Stimulated activated effector memory CD8-positive, alpha-beta T cell treated with anti-CD3 and anti-CD28 coated beads, Interleukin-12 subunit alpha, Interleukin-12 subunit beta, amount 100 ng/mL, for 72 hours (primary cell): Measurements from ENCODE around the gene NCCRP1.

Experiments
- ATAC-seq: fragments of 150-1000 bp; cut with Tn5 transposase; 2 replicates; pipeline ENCODE4 v1.10.0; 2021
- DNase-seq, 2 donors: peaks; one replicate each; pipeline ENCODE4 v3.0.0; 2021 to 2022; ENCODE audit warnings: low spot score in 2 of 2
- H3K27ac Mint-ChIP-seq: one replicate; pipeline ENCODE4 v1.8.0; 2022; ENCODE audit warnings: mild to moderate bottlenecking, mixed read lengths
- H3K36me3 Mint-ChIP-seq: one replicate; pipeline ENCODE4 v1.8.0; 2022; ENCODE audit warnings: mild to moderate bottlenecking, mixed read lengths
- H3K4me1 Mint-ChIP-seq: one replicate; pipeline ENCODE4 v1.8.0; 2022; ENCODE audit warnings: mixed read lengths
- H3K4me3 Mint-ChIP-seq: one replicate; pipeline ENCODE4 v1.8.0; 2022; ENCODE audit warnings: mild to moderate bottlenecking, mixed read lengths
- H3K9me3 Mint-ChIP-seq: one replicate; pipeline ENCODE4 v1.8.0; 2022; ENCODE audit warnings: mixed read lengths

Gene NCCRP1

DNA sequence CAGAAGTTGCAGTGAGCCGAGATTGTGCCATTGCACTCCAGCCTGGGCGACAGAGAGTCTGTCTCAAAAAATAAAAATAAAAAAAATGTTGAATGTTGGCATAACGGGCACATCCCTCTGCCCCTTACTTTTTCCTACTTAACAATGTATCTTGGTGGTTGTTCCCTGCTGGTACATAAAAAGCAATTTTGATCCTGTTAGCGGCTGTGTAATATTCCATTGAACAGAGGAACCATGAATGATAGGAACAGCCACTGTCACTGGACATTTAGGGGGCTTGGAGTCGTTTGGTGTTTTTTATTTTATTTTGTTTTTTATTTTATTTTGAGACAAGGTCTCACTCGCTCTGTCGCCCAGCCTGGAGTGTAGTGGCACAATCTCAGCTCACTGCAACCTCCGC is 10.4 kb upstream of the NCCRP1 start:
- DNase-seq (no peak), ATAC-seq (no peak)
- no peaks in the 10 kb centered on the region for H3K36me3 Mint-ChIP-seq
- no peak overlapping the region for H3K4me3 Mint-ChIP-seq
- H3K9me3 Mint-ChIP-seq: no peaks in the 10 kb centered on the region
- H3K4me1 Mint-ChIP-seq: peaks cover 5% of the 10 kb centered on the region
- H3K27ac Mint-ChIP-seq: no peak overlapping the region

DNA sequence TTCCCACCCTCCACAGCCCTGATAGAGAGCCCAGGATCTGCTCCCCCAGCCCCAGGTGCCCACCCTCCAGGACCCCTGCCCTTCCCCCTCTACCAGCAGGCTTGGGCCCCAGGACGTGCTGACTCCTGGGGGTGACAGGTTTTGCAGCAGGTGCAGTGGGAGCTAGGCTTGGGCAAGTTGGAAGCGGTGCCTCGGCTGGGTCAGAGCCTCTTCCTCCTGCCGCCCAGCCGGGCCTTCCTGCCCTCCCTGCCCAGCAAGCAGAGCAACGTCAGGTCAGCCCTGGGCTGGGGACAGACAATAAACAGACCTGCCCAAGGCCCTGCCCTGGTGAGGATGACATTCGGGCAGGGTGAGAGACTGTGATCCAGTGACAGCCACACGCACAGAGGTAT is 9.2 kb upstream of the NCCRP1 start:
- peaks cover 5% of the 10 kb centered on the region for H3K4me1 Mint-ChIP-seq
- no peak overlapping the region for H3K4me3 Mint-ChIP-seq
- no peak for DNase-seq
- no peak for ATAC-seq
- no peak overlapping the region for H3K27ac Mint-ChIP-seq
- no peaks in the 10 kb centered on the region for H3K9me3 Mint-ChIP-seq
- H3K36me3 Mint-ChIP-seq: no peaks in the 10 kb centered on the region

GRCh38 chr19:39188960-39189359 is 7.8 kb upstream of the NCCRP1 start:
- DNase-seq (no peak), ATAC-seq (no peak)
- Mint-ChIP-seq H3K9me3 (no peaks in the 10 kb centered on the region), H3K4me3 (no peak overlapping the region), H3K27ac (peak overlapping the region; percentile 75), H3K4me1 (peaks cover 5% of the 10 kb centered on the region), H3K36me3 (no peaks in the 10 kb centered on the region)

DNA sequence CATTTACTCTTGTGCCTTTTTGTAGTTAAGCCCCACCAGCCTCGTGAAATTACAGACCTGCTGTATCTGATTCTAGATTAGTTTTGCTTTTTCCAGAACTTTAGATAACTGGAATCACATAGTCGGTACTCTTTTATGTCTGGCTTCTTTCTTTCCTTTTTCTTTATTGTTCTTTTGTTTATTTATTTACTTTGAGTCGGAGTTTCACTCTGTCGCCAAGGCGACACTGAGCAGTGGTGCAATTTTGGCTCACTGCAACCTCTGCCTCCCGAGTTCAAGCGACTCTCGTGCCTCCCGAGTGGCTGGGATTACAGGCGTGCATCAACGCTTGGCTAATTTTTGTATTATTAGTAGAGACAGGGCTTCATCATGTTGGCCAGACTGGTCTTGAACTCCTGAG is 6.0 kb upstream of the NCCRP1 start:
- no peak overlapping the region for H3K27ac Mint-ChIP-seq
- no peaks in the 10 kb centered on the region for H3K36me3 Mint-ChIP-seq

GRCh38 chr19:39192846-39193245 is 3.9 kb upstream of the NCCRP1 start:
- no peak overlapping the region for H3K27ac Mint-ChIP-seq

More for the DNA sequence above, 6.0 kb upstream of the NCCRP1 start:
- peaks cover 13% of the 10 kb centered on the region for H3K4me1 Mint-ChIP-seq
- DNase-seq: no peak
- H3K4me3 Mint-ChIP-seq: no peak overlapping the region
- no peak for ATAC-seq
- no peaks in the 10 kb centered on the region for H3K9me3 Mint-ChIP-seq

GRCh38 chr19:39193803-39194202 is 3.0 kb upstream of the NCCRP1 start:
- DNase-seq (no peak), ATAC-seq (no peak)
- Mint-ChIP-seq H3K27ac (no peak overlapping the region), H3K4me3 (no peak overlapping the region), H3K36me3 (no peaks in the 10 kb centered on the region), H3K4me1 (peaks cover 32% of the 10 kb centered on the region), H3K9me3 (no peaks in the 10 kb centered on the region)

More at GRCh38 chr19:39192846-39193245, 3.9 kb upstream of the NCCRP1 start:
- DNase-seq (no peak), ATAC-seq (no peak)
- Mint-ChIP-seq H3K36me3 (no peaks in the 10 kb centered on the region), H3K4me1 (peaks cover 30% of the 10 kb centered on the region), H3K4me3 (no peak overlapping the region), H3K9me3 (no peaks in the 10 kb centered on the region)

DNA sequence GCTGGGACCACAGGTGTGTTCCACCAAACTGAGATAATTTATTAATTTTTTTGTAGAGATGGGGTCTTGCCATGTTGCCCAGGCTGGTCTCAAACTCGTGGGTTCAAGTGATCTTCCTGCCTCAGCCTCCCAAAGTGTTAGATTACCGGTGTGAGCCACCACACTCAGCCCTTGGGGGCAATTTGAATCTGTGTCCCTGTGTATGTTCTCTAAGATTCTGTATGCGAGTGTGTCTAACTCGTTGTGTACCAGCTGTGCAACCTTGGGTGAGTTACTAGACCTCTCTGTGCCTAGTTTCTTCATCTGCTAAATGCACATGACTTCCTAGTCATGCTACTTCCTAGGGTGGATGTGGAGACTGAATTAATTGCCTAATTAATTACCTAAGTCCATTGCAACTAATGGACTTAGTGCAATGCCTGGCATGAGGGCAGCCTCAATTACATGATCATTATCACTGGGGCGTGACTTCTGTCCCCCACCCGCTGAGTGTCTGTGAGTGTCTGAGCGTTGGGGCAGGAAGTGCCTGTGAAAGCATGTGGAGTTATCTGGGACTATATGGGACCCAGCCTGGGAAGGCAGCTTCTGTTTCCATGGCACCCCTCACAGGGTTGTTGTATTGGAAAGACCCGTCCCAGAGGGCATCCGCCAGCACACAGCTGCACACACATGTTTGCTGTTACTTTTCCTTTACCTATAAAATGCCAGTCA is 1.8 kb upstream of the NCCRP1 start:
- H3K4me3 Mint-ChIP-seq: no peak overlapping the region
- peaks cover 28% of the 10 kb centered on the region for H3K4me1 Mint-ChIP-seq
- no peak for DNase-seq
- ATAC-seq: no peak
- no peaks in the 10 kb centered on the region for H3K36me3 Mint-ChIP-seq
- no peaks in the 10 kb centered on the region for H3K9me3 Mint-ChIP-seq
- H3K27ac Mint-ChIP-seq: no peak overlapping the region

DNA sequence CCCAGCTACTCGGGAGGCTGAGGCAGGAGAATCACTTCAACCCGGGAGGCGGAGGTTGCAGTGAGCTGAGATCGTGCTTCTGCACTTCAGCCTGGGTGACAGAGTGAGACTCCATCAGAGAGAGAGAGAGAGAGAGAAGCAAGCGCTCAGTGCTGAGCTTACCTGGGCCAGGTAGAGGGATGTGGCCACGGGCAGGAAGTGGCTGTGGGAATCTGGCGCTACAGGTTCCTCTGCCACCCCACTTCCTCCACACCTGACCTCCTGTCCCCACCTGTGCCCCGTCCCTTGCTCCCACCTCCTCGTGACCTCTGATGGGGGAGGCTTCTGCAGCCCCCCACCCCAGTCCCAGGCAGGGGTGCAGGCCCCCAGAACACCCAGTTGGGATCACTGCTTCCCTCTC is 1.0 kb upstream of the NCCRP1 start:
- DNase-seq: no peak
- Mint-ChIP-seq H3K27ac (no peak overlapping the region), H3K4me3 (no peak overlapping the region), H3K36me3 (no peaks in the 10 kb centered on the region), H3K9me3 (no peaks in the 10 kb centered on the region), H3K4me1 (peaks cover 28% of the 10 kb centered on the region)
- no peak for ATAC-seq

DNA sequence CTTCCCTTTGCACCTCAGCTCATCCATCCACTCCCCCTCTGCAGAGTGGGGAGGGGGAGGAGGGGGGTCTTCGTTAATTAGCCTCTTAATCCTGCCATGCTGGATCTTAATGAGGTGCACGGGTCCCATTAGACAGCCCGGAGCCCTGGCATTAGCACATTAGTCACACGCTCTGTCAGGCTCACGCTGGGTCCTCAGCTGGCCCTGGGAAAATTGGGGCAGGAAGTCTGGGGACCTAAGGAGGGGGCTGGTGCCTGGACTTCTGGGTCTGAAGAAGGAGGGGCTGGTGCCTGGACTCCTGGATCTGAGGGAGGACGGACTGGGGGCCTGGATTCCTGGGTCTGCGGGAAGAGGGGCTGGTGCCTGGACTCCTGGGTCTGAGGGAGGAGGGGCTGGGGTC is 444 bp upstream of the NCCRP1 start:
- Mint-ChIP-seq H3K4me3 (peak overlapping the region; percentile 39), H3K4me1 (peaks cover 28% of the 10 kb centered on the region), H3K27ac (no peak overlapping the region), H3K9me3 (no peaks in the 10 kb centered on the region), H3K36me3 (no peaks in the 10 kb centered on the region)
- DNase-seq (no peak), ATAC-seq (no peak)

DNA sequence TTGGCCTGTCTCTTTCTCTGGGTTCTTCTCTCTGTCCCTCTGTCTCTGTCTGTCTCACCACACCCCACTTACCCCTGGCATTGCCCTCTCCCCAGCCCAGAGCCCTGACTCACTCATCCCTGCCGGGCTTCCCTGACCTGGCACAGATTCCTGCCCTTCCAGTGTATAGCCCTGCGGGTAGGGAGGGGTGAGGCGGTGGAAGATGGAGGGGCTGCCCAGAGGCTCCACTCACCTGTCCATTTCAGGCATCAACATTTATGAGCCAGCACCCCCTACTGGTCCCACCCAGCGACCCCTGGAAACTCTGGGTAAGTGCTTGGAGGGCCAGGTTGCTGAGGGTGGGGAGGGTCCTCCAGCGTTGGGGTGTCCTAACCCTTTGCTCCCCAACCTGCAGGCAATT is 1.0 kb downstream of the NCCRP1 start:
- ATAC-seq (no peak), DNase-seq (no peak)
- peaks cover 28% of the 10 kb centered on the region for H3K4me1 Mint-ChIP-seq
- no peaks in the 10 kb centered on the region for H3K36me3 Mint-ChIP-seq
- peak overlapping the region; percentile 40 for H3K4me3 Mint-ChIP-seq
- H3K9me3 Mint-ChIP-seq: no peaks in the 10 kb centered on the region
- H3K27ac Mint-ChIP-seq: no peak overlapping the region

DNA sequence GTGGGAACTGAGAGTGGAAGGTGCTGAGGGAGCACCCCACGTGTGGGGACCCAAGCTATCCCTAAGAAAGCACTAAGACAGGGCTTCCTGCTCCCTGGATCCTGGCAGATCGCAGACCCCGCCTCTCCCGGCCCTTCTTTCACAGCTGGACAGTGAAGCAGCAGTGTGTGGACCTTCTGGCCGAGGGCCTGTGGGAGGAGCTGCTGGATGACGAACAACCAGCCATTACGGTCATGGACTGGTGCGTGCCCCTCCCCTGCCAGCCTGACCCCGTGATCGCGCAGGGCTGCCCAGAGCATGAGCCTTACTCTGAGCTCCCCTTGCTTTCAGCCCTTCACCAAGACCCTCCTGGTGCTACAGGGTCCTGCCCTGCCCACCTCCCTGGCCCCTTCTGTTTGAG is 2.3 kb downstream of the NCCRP1 start:
- Mint-ChIP-seq H3K4me3 (no peak overlapping the region), H3K27ac (no peak overlapping the region), H3K4me1 (peaks cover 28% of the 10 kb centered on the region), H3K36me3 (no peaks in the 10 kb centered on the region), H3K9me3 (no peaks in the 10 kb centered on the region)
- no peak for ATAC-seq
- no peak for DNase-seq

GRCh38 chr19:39200066-39200802 is 3.5 kb downstream of the NCCRP1 start:
- Mint-ChIP-seq H3K36me3 (no peaks in the 10 kb centered on the region), H3K4me3 (no peak overlapping the region), H3K9me3 (no peaks in the 10 kb centered on the region), H3K4me1 (peaks cover 26% of the 10 kb centered on the region), H3K27ac (no peak overlapping the region)
- ATAC-seq (no peak), DNase-seq (no peak)

DNA sequence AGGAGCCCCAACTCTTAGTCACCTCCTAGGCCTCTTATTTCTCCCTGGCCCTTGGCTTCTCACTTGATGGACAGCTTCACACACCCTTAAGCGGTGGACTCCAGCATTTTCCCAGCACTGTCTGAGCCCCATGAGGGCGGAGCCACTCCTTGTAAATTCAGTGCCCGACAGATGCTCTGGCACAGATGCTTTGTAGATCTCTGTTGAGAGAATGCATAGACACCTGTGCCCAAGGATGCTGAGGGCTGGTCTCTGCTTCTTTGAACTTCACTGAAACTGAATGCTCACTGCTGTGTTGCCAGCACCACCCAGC is 4.0 kb downstream of the NCCRP1 start:
- Mint-ChIP-seq H3K27ac (no peak overlapping the region), H3K4me1 (peaks cover 20% of the 10 kb centered on the region), H3K36me3 (no peaks in the 10 kb centered on the region), H3K9me3 (no peaks in the 10 kb centered on the region), H3K4me3 (no peak overlapping the region)
- ATAC-seq (no peak), DNase-seq (no peak)

GRCh38 chr19:39202998-39203355 is 6.2 kb downstream of the NCCRP1 start:
- Mint-ChIP-seq H3K4me3 (no peak overlapping the region), H3K4me1 (peaks cover 2% of the 10 kb centered on the region), H3K27ac (no peak overlapping the region), H3K9me3 (no peaks in the 10 kb centered on the region), H3K36me3 (no peaks in the 10 kb centered on the region)
- no peak for ATAC-seq
- no peak for DNase-seq

- no peak within 1 kb of the TSS for H3K27ac Mint-ChIP-seq
- no peaks in the 10 kb centered on the region for H3K36me3 Mint-ChIP-seq
- H3K4me3 Mint-ChIP-seq: no peak within 1 kb of the TSS
- H3K4me1 Mint-ChIP-seq: no peaks in the 10 kb centered on the region
- DNase-seq (no peak), ATAC-seq (no peak)
- H3K9me3 Mint-ChIP-seq: no peaks in the 10 kb centered on the region
These were observed 6.9 kb downstream of the NCCRP1 start, which contains the start of gene SYCN for GRCh38 chr19:39203372-39204341. Gene SYCN, minus strand, starts transcription at chr19:39204263. Its CDS starts 9 bp downstream, at chr19:39204254.
